Measurements from ENCODE around the gene PLEKHM3. TPM values are rescaled to one million over a fixed set of nuclear protein-coding genes. Genes with fewer than 3 reads are reported as not detected.

Gene PLEKHM3
- total RNA-seq, 1 donor from 2014 or later, result 6.4 TPM

GRCh38 chr2:207892716-207893402, 132.5 kb downstream of the PLEKHM3 start:
- intact Hi-C loops (cut with micrococcal nuclease), result no loop called here
- no peaks in the 10 kb centered on the region for H3K9me3 Mint-ChIP-seq

GRCh38 chr2:207891086-207891844, 134.1 kb downstream of the PLEKHM3 start:
- no peaks in the 10 kb centered on the region for H3K36me3 Mint-ChIP-seq (ENCODE audit: low read depth)
- intact Hi-C loops (cut with micrococcal nuclease), result no loop called here
- no peak overlapping the region for H3K4me3 Mint-ChIP-seq
- no peak overlapping the region for H3K27ac Mint-ChIP-seq
- H3K9me3 Mint-ChIP-seq, result no peaks in the 10 kb centered on the region
- DNase-seq (ENCODE audit: low spot score), result no peak
- H3K27me3 Mint-ChIP-seq (ENCODE audit: insufficient read depth), result peaks cover 1% of the 10 kb centered on the region
- no peaks in the 10 kb centered on the region for H3K4me1 Mint-ChIP-seq (ENCODE audit: low read depth)

More at GRCh38 chr2:207892716-207893402, 132.5 kb downstream of the PLEKHM3 start:
- no peak overlapping the region for H3K27ac Mint-ChIP-seq
- peaks cover 1% of the 10 kb centered on the region for H3K27me3 Mint-ChIP-seq (ENCODE audit: insufficient read depth)
- H3K4me1 Mint-ChIP-seq (ENCODE audit: low read depth), result no peaks in the 10 kb centered on the region
- no peak overlapping the region for H3K4me3 Mint-ChIP-seq
- no peaks in the 10 kb centered on the region for H3K36me3 Mint-ChIP-seq (ENCODE audit: low read depth)
- DNase-seq (ENCODE audit: low spot score), result no peak

GRCh38 chr2:207887500-207887899, 137.8 kb downstream of the PLEKHM3 start:
- Mint-ChIP-seq H3K4me1 (ENCODE audit: low read depth) (no peaks in the 10 kb centered on the region), H3K27me3 (ENCODE audit: insufficient read depth) (no peaks in the 10 kb centered on the region), H3K27ac (no peak overlapping the region), H3K4me3 (no peak overlapping the region), H3K9me3 (no peaks in the 10 kb centered on the region), H3K36me3 (ENCODE audit: low read depth) (no peaks in the 10 kb centered on the region)
- no peak for DNase-seq (ENCODE audit: low spot score)
- intact Hi-C loops (cut with micrococcal nuclease), result no loop called here

GRCh38 chr2:207885010-207885409, 140.3 kb downstream of the PLEKHM3 start:
- intact Hi-C loops (cut with micrococcal nuclease), result no loop called here
- Mint-ChIP-seq H3K4me1 (ENCODE audit: low read depth) (no peaks in the 10 kb centered on the region), H3K27ac (no peak overlapping the region), H3K36me3 (ENCODE audit: low read depth) (no peaks in the 10 kb centered on the region), H3K9me3 (no peaks in the 10 kb centered on the region), H3K4me3 (no peak overlapping the region), H3K27me3 (ENCODE audit: insufficient read depth) (no peaks in the 10 kb centered on the region)
- no peak for DNase-seq (ENCODE audit: low spot score)

- H3K9me3 Mint-ChIP-seq, result no peaks in the 10 kb centered on the region
- no peak overlapping the region for H3K27ac Mint-ChIP-seq
- no peaks in the 10 kb centered on the region for H3K36me3 Mint-ChIP-seq (ENCODE audit: low read depth)
- no peak for DNase-seq (ENCODE audit: low spot score)
- intact Hi-C loops (cut with micrococcal nuclease), result no loop called here
- H3K4me1 Mint-ChIP-seq (ENCODE audit: low read depth), result no peaks in the 10 kb centered on the region
- no peak overlapping the region for H3K4me3 Mint-ChIP-seq
- H3K27me3 Mint-ChIP-seq (ENCODE audit: insufficient read depth), result no peaks in the 10 kb centered on the region
These were observed 141.2 kb downstream of the PLEKHM3 start for GRCh38 chr2:207884127-207884526.

GRCh38 chr2:207883002-207883780, 142.1 kb downstream of the PLEKHM3 start:
- no peaks in the 10 kb centered on the region for H3K9me3 Mint-ChIP-seq
- no peak for DNase-seq (ENCODE audit: low spot score)
- H3K27me3 Mint-ChIP-seq (ENCODE audit: insufficient read depth), result no peaks in the 10 kb centered on the region
- no peak overlapping the region for H3K4me3 Mint-ChIP-seq
- no peaks in the 10 kb centered on the region for H3K4me1 Mint-ChIP-seq (ENCODE audit: low read depth)
- intact Hi-C loops (cut with micrococcal nuclease), result no loop called here
- H3K27ac Mint-ChIP-seq, result no peak overlapping the region
- no peaks in the 10 kb centered on the region for H3K36me3 Mint-ChIP-seq (ENCODE audit: low read depth)

- Mint-ChIP-seq H3K27ac (no peak overlapping the region), H3K9me3 (no peaks in the 10 kb centered on the region), H3K4me1 (ENCODE audit: low read depth) (no peaks in the 10 kb centered on the region), H3K27me3 (ENCODE audit: insufficient read depth) (no peaks in the 10 kb centered on the region), H3K36me3 (ENCODE audit: low read depth) (no peaks in the 10 kb centered on the region), H3K4me3 (no peak overlapping the region)
- intact Hi-C loops (cut with micrococcal nuclease), result no loop called here
- no peak for DNase-seq (ENCODE audit: low spot score)
These were observed 143.4 kb downstream of the PLEKHM3 start for GRCh38 chr2:207881902-207882301.

GRCh38 chr2:207879536-207879935, 145.8 kb downstream of the PLEKHM3 start:
- intact Hi-C loops (cut with micrococcal nuclease), result no loop called here
- Mint-ChIP-seq H3K36me3 (ENCODE audit: low read depth) (no peaks in the 10 kb centered on the region), H3K4me1 (ENCODE audit: low read depth) (no peaks in the 10 kb centered on the region), H3K9me3 (no peaks in the 10 kb centered on the region), H3K4me3 (no peak overlapping the region), H3K27ac (no peak overlapping the region), H3K27me3 (ENCODE audit: insufficient read depth) (no peaks in the 10 kb centered on the region)
- DNase-seq (ENCODE audit: low spot score), result no peak

GRCh38 chr2:207876842-207877535, 148.3 kb downstream of the PLEKHM3 start:
- Mint-ChIP-seq H3K9me3 (no peaks in the 10 kb centered on the region), H3K36me3 (ENCODE audit: low read depth) (no peaks in the 10 kb centered on the region)

GRCh38 chr2:207875473-207876212, 149.7 kb downstream of the PLEKHM3 start:
- no peak for DNase-seq (ENCODE audit: low spot score)
- Mint-ChIP-seq H3K27ac (no peak overlapping the region), H3K4me3 (no peak overlapping the region), H3K27me3 (ENCODE audit: insufficient read depth) (peaks cover 1% of the 10 kb centered on the region), H3K4me1 (ENCODE audit: low read depth) (no peaks in the 10 kb centered on the region), H3K36me3 (ENCODE audit: low read depth) (no peaks in the 10 kb centered on the region), H3K9me3 (no peaks in the 10 kb centered on the region)
- intact Hi-C loops (cut with micrococcal nuclease), result no loop called here

More at GRCh38 chr2:207876842-207877535, 148.3 kb downstream of the PLEKHM3 start:
- Mint-ChIP-seq H3K4me3 (no peak overlapping the region), H3K4me1 (ENCODE audit: low read depth) (no peaks in the 10 kb centered on the region), H3K27me3 (ENCODE audit: insufficient read depth) (peaks cover 1% of the 10 kb centered on the region), H3K27ac (no peak overlapping the region)
- DNase-seq (ENCODE audit: low spot score), result no peak
- intact Hi-C loops (cut with micrococcal nuclease), result no loop called here

- no peaks in the 10 kb centered on the region for H3K4me1 Mint-ChIP-seq (ENCODE audit: low read depth)
- intact Hi-C loops (cut with micrococcal nuclease), result no loop called here
- no peak for DNase-seq (ENCODE audit: low spot score)
- H3K4me3 Mint-ChIP-seq, result no peak overlapping the region
- no peaks in the 10 kb centered on the region for H3K36me3 Mint-ChIP-seq (ENCODE audit: low read depth)
- H3K27ac Mint-ChIP-seq, result no peak overlapping the region
- H3K27me3 Mint-ChIP-seq (ENCODE audit: insufficient read depth), result peaks cover 1% of the 10 kb centered on the region
- H3K9me3 Mint-ChIP-seq, result no peaks in the 10 kb centered on the region
These were observed 151.5 kb downstream of the PLEKHM3 start for GRCh38 chr2:207873794-207874193.

GRCh38 chr2:207871911-207872310, 153.4 kb downstream of the PLEKHM3 start:
- intact Hi-C loops (cut with micrococcal nuclease), result no loop called here
- H3K36me3 Mint-ChIP-seq (ENCODE audit: low read depth), result no peaks in the 10 kb centered on the region
- no peak overlapping the region for H3K4me3 Mint-ChIP-seq
- no peak for DNase-seq (ENCODE audit: low spot score)
- H3K27ac Mint-ChIP-seq, result no peak overlapping the region
- H3K4me1 Mint-ChIP-seq (ENCODE audit: low read depth), result no peaks in the 10 kb centered on the region
- no peaks in the 10 kb centered on the region for H3K9me3 Mint-ChIP-seq
- H3K27me3 Mint-ChIP-seq (ENCODE audit: insufficient read depth), result peaks cover 1% of the 10 kb centered on the region
